Activated CD8-positive, alpha-beta T cell treated with anti-CD3 and anti-CD28 coated beads for 36 hours (primary cell): ENCODE measurements around the gene CAMTA1. TPM values are rescaled to one million over a fixed set of nuclear protein-coding genes. Genes with fewer than 3 reads are reported as not detected.

Experiments used
- ATAC-seq: fragments of 200-7000 bp; cut with Tn5 transposase; one replicate; pipeline ENCODE4 v1.10.0; 2021; ENCODE audit warnings: mild to moderate bottlenecking, moderate library complexity
- CTCF ChIA-PET: fragments of 350-600 bp; sonication (Branson Sonifier 250); formaldehyde crosslinking; loops from one replicate; lab custom pipeline; 2021; ENCODE audit warnings: antibody characterized with exemption; lab: Charles Lee
- POLR2A ChIA-PET: fragments of 350-600 bp; sonication (Branson Sonifier 250); formaldehyde crosslinking; loops from one replicate; lab custom pipeline; 2021; ENCODE audit warnings: antibody characterized with exemption; lab: Charles Lee
- DNase-seq: peaks from one replicate; pipeline ENCODE4 v3.0.0-alpha.2; 2020
- H3K27ac Mint-ChIP-seq: one replicate; pipeline ENCODE4 v1.8.0; 2021; ENCODE audit warnings: mild to moderate bottlenecking, mixed read lengths
- H3K27me3 Mint-ChIP-seq: one replicate; pipeline ENCODE4 v1.8.0; 2021; ENCODE audit warnings: mixed read lengths
- H3K36me3 Mint-ChIP-seq: one replicate; pipeline ENCODE4 v1.8.0; 2021; ENCODE audit warnings: low read depth, mixed read lengths
- H3K4me1 Mint-ChIP-seq: one replicate; pipeline ENCODE4 v1.8.0; 2021; ENCODE audit warnings: low read depth, mixed read lengths
- H3K4me3 Mint-ChIP-seq: one replicate; pipeline ENCODE4 v1.8.0; 2021; ENCODE audit warnings: mild to moderate bottlenecking, moderate library complexity, mixed read lengths
- H3K9me3 Mint-ChIP-seq: one replicate; pipeline ENCODE4 v1.8.0; 2021; ENCODE audit warnings: mixed read lengths
- intact Hi-C: fragments of 100-400 bp; cut with micrococcal nuclease; formaldehyde crosslinking; loops from one replicate; pipeline ENCODE4 v1.10.0; 2022
- total RNA-seq, 2 experiments: library from RNA; stranded (reverse); gene quantifications; one replicate each; pipeline ENCODE4 v1.2.3, GENCODE V29; 2021
- TF ChIP-seq, protein P1 (sequence below): fragments of 200-600 bp; IDR thresholded peaks from one replicate; pipeline ENCODE4 v1.8.0; 2022; ENCODE audit warnings: antibody characterized with exemption, mild to moderate bottlenecking

The CAMTA1 gene
- total RNA-seq, 2 experiments from 2014 or later, result 67.7 to 70.9 TPM

DNA sequence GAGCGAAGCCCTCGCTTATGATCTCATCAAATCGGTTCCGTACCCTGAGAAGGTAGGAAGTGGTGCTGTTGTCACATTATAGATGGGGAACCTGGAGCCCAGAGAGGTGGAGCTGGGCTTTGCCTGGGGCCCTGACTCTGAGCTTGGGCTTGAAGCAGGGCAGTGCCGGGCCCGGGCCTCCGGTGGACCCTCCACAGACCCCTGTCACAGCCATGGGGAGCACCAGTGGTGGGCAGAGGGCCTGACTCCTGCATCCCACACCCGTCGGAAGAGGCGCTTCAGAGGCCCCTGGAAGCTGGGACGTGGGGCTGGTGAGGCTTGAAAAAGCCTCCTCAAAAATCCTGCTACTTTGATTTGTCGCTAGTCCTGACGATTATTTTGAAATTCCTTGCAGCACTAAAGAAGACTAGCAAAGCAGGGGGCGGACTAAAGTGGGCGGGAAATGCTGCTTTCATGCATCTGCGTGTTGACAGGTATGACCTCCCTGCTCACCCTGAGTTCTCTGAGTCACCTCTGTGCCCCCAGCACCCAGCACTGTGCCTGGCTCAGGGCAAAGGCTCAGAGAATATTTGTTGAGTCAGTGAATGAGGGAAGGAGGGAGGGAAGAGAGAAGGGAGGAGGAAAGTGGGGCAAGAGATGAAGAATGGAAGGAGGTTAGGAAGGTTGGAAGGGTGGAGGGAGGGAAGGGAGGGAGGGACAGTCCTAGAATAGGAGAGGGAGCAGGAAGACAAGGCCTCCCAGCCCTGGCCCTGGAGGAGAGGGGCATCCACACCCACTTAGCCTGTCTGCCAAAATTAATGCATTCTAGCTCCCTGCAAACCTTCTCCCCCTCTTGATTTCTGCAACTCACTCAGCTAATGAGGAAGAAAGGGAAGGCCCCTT is 723.0 kb downstream of the CAMTA1 start:
- DNase-seq (no peak), ATAC-seq (no peak)
- intact Hi-C loops, result no loop called here
- H3K27ac Mint-ChIP-seq, result no peak overlapping the region
- no peaks in the 10 kb centered on the region for H3K36me3 Mint-ChIP-seq
- POLR2A ChIA-PET, result no interaction called here
- H3K9me3 Mint-ChIP-seq, result no peaks in the 10 kb centered on the region
- TF ChIP-seq, protein P1, sequence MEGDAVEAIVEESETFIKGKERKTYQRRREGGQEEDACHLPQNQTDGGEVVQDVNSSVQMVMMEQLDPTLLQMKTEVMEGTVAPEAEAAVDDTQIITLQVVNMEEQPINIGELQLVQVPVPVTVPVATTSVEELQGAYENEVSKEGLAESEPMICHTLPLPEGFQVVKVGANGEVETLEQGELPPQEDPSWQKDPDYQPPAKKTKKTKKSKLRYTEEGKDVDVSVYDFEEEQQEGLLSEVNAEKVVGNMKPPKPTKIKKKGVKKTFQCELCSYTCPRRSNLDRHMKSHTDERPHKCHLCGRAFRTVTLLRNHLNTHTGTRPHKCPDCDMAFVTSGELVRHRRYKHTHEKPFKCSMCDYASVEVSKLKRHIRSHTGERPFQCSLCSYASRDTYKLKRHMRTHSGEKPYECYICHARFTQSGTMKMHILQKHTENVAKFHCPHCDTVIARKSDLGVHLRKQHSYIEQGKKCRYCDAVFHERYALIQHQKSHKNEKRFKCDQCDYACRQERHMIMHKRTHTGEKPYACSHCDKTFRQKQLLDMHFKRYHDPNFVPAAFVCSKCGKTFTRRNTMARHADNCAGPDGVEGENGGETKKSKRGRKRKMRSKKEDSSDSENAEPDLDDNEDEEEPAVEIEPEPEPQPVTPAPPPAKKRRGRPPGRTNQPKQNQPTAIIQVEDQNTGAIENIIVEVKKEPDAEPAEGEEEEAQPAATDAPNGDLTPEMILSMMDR, result no peak
- H3K4me1 Mint-ChIP-seq, result no peaks in the 10 kb centered on the region
- no peaks in the 10 kb centered on the region for H3K27me3 Mint-ChIP-seq
- CTCF ChIA-PET, result no interaction called here
- H3K4me3 Mint-ChIP-seq, result no peak overlapping the region

DNA sequence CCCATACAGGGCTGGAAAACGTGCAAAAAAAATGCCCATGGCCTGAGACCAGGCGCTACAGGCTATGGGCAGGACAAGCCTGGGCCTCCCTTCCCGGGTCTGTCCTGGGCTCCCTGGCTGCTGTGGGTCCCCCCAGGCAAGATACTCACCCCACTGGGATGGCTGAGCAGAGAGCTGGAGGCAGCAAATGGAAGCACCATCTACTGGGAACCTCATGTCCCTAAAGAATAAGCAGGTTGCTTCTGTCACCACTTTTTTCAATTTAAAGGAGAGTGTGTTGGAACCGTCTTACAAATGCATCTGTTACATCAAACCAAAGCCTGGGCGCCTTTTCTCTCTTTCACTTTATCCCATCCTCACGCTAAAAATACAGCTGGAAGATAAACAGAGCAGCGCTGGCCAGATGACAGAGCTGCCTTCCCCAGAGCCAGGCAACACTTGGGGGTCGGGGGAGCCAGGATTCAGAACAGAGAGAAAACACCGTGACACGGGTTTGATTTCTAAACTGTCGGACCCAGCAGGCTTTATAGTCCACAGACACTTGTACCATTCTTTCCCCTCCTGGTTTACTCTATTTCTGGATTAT is 723.8 kb downstream of the CAMTA1 start:
- Mint-ChIP-seq H3K9me3 (no peaks in the 10 kb centered on the region), H3K27me3 (no peaks in the 10 kb centered on the region), H3K27ac (no peak overlapping the region), H3K36me3 (no peaks in the 10 kb centered on the region), H3K4me3 (no peak overlapping the region), H3K4me1 (no peaks in the 10 kb centered on the region)
- CTCF ChIA-PET, result no interaction called here
- TF ChIP-seq, protein P1, result no peak
- intact Hi-C loops, result no loop called here
- DNase-seq (no peak), ATAC-seq (no peak)
- POLR2A ChIA-PET, result no interaction called here

DNA sequence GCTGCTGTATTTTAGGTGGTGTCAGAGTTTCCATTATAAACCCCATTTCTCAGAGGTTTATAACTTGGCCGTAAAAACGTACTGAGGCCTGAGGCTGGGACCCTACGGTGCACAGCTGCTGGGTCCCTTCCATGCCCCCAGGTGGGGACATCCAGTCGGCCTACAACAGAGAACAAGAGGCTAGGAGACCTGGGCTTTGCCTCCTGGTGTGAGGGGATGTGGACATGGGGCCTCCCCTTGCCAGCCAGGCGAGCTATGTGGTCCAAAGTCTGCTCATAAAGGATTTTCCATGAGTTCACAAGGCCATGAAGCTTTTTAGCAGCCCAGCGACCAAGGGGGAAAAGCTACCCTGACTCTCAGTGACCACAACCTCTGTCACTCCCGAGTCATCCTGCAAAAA is 724.3 kb downstream of the CAMTA1 start:
- TF ChIP-seq, protein P1, result no peak
- no peaks in the 10 kb centered on the region for H3K36me3 Mint-ChIP-seq
- H3K27me3 Mint-ChIP-seq, result no peaks in the 10 kb centered on the region

DNA sequence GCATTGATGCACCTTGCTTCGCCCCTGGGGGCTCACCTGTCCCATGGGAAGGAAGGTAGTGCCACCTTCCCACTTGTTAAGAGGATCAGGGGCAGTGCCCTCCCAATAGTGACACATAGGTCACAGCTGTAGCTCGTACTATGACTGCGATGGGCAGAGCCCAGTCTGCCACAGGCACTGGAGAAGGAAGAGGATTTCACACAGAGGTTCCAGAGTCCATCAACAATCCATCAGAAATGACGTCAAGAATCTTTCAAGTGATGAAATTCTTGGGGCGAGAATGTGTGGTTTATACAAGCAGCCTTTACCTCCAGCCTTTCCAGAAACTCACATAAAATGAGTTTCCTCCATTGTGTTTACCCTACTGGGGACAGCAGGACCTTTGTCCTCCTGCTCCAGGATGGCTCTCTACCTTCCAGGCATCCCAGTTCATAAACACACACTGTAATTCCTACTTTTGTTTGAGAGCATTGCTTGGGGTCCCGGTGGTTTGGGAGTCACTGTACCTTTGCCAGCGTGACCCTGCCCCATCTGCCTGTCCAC is 725.2 kb downstream of the CAMTA1 start:
- Mint-ChIP-seq H3K4me1 (no peaks in the 10 kb centered on the region), H3K4me3 (no peak overlapping the region), H3K9me3 (no peaks in the 10 kb centered on the region), H3K27ac (no peak overlapping the region), H3K27me3 (no peaks in the 10 kb centered on the region), H3K36me3 (no peaks in the 10 kb centered on the region)
- ATAC-seq (no peak), DNase-seq (no peak)
- intact Hi-C loops, result no loop called here
- TF ChIP-seq, protein P1, result no peak
- POLR2A ChIA-PET, result no interaction called here
- CTCF ChIA-PET, result no interaction called here

More for the DNA sequence above, 724.3 kb downstream of the CAMTA1 start:
- ATAC-seq (no peak), DNase-seq (no peak)
- no peaks in the 10 kb centered on the region for H3K9me3 Mint-ChIP-seq
- intact Hi-C loops, result no loop called here
- POLR2A ChIA-PET, result no interaction called here
- CTCF ChIA-PET, result no interaction called here
- H3K4me1 Mint-ChIP-seq, result no peaks in the 10 kb centered on the region
- H3K4me3 Mint-ChIP-seq, result no peak overlapping the region
- no peak overlapping the region for H3K27ac Mint-ChIP-seq

DNA sequence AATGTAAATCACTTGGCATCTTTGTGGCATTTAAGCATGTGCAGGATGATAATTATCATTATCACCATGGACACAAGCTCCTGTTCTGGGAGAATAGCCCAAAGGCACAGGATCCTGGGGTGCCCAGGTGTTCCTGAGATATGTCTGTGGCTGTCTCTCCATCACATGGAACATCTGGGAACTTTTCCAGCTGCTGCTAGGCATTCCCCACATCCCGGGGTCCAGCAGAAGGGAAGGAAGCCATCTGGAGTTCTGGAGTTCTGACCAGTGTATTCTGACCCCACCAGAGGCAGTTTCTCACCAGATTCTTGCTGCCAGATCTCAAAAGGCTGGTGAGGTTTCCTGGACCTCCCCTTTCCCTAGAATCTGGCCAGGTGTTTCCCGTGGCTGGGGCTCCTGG is 726.1 kb downstream of the CAMTA1 start:
- Mint-ChIP-seq H3K36me3 (no peaks in the 10 kb centered on the region), H3K9me3 (no peaks in the 10 kb centered on the region), H3K4me3 (no peak overlapping the region), H3K27me3 (peaks cover 1% of the 10 kb centered on the region), H3K27ac (no peak overlapping the region), H3K4me1 (no peaks in the 10 kb centered on the region)
- intact Hi-C loops, result no loop called here
- TF ChIP-seq, protein P1, result no peak
- DNase-seq (no peak), ATAC-seq (no peak)
- POLR2A ChIA-PET, result no interaction called here
- CTCF ChIA-PET, result no interaction called here
